ENCODE data around the gene CREB3L4.

The CREB3L4 gene

GRCh38 chr1:153944827-153945117 lies 22.9 kb upstream of the CREB3L4 start:
- in situ Hi-C loops (cut with MboI; ENCODE audit: low sequenced_read_pairs, unreplicated experiment) = no loop called here
- DNase-seq (ENCODE audit: low spot score) = no peak
- TF ChIP-seq CTCF (IDR thresholded peaks at IDR 0.05; ENCODE audit: borderline replicate concordance, control extremely low read depth, extremely low read depth, insufficient read depth, missing control alignments) = no peak

- in situ Hi-C loops (cut with MboI; ENCODE audit: low sequenced_read_pairs, unreplicated experiment) = no loop called here
- DNase-seq (ENCODE audit: low spot score) = peak; percentile 82
These were observed 22.4 kb upstream of the CREB3L4 start for GRCh38 chr1:153945131-153945794.

DNA sequence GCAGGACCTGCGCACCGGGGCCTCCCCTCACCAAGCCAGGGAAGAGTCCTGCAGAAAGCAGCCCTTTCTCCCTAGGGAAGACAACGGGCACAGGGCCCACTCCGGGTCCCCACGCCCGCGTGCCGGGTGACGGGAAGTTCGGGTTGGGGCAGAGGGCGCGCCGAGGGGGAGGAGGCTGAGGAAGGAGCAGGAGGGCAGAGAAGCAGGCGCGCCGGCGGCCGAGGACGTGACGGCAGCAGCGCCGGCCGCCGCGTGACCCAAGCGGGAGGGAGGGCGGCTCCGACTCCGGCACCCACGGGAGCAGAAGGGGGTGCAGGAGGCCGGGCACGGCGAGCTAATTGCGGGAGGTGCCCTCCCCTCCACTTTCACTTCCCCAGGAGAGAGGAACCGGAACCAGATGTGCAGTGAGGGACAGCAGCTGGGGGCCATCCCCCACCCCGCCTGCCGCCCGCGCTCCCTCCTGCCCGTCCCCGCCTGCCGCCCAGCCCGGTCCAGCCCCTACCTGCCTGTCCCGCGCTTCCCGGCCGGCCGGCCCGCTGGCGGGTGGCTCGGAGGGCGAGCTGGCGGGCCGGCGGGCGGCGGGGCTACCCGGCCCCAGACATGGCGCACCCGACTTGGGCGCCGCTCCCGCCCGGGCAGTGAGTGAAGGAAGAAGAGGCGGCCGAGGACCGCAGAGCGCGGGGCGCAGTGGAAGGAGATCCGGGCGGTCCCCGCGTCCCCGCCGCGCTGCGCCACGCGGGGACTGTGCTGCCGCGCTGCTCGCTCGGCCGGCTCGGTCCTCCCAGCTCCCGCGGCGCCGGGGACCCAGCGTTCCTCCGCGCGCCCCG lies 21.7 kb upstream of the CREB3L4 start:
- in situ Hi-C loops (cut with MboI; ENCODE audit: low sequenced_read_pairs, unreplicated experiment) = no loop called here
- TF ChIP-seq CTCF (IDR thresholded peaks at IDR 0.05; ENCODE audit: borderline replicate concordance, control extremely low read depth, extremely low read depth, insufficient read depth, missing control alignments) = no peak
- DNase-seq (ENCODE audit: low spot score) = peak; percentile 91

More at GRCh38 chr1:153945131-153945794, 22.4 kb upstream of the CREB3L4 start:
- TF ChIP-seq CTCF (IDR thresholded peaks at IDR 0.05; ENCODE audit: borderline replicate concordance, control extremely low read depth, extremely low read depth, insufficient read depth, missing control alignments) = no peak

GRCh38 chr1:153946622-153947241 lies 21.0 kb upstream of the CREB3L4 start, which contains the start of gene DENND4B:
Gene DENND4B (minus strand): TSS chr1:153946718. CDS start chr1:153944374, 2,344 bp downstream.
- in situ Hi-C loops (cut with MboI; ENCODE audit: low sequenced_read_pairs, unreplicated experiment) = no loop called here
- peak; percentile 95 for DNase-seq (ENCODE audit: low spot score)
- peak; percentile 94 for TF ChIP-seq CTCF (IDR thresholded peaks at IDR 0.05; ENCODE audit: borderline replicate concordance, control extremely low read depth, extremely low read depth, insufficient read depth, missing control alignments)

DNA sequence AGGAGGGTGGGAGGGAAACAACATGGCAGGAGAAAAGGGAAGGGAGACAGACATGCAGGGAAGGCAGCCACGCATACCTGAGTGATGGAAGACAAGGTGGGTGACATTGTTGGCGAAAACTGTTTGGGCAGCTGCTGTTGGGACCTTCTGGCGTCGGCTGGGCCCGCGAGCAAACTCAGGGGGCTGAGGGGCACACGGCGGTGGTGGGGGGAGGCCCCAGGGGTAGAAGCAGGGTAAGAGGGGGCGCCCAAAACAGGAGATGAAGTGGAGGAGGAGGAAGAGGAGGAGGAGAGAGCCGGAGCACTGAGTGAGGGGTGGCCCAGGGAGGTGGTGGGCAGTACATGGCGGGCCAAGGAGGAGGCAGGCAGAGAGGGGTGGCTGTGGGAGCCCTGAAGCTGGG lies 16.5 kb upstream of the CREB3L4 start:
- in situ Hi-C loops (cut with MboI; ENCODE audit: low sequenced_read_pairs, unreplicated experiment) = no loop called here
- DNase-seq (ENCODE audit: low spot score) = no peak
- TF ChIP-seq CTCF (IDR thresholded peaks at IDR 0.05; ENCODE audit: borderline replicate concordance, control extremely low read depth, extremely low read depth, insufficient read depth, missing control alignments) = no peak

- no peak for DNase-seq (ENCODE audit: low spot score)
- TF ChIP-seq CTCF (IDR thresholded peaks at IDR 0.05; ENCODE audit: borderline replicate concordance, control extremely low read depth, extremely low read depth, insufficient read depth, missing control alignments) = no peak
- in situ Hi-C loops (cut with MboI; ENCODE audit: low sequenced_read_pairs, unreplicated experiment) = no loop called here
These were observed 15.9 kb upstream of the CREB3L4 start for GRCh38 chr1:153951801-153952200.
